Measurements from ENCODE around the gene RASSF4.

The RASSF4 gene

DNA sequence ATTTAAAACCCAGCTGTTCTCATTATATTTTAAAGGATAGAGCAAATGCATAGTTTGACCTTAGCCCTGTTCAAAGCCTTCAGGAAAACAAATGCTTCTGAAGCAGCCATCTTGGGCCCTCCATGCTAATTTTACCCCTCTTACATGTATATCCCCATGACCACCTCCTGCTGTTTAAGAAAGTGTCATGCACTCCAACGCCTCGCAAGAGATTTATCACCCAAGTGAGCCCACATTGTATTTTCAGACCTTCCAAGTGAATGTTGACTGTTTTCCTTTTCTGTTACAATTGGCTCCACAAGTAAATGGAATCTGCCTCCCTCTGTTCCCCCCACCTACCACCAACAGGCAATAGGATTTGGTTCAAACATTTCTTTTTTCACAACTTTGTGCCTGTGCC is 43.2 kb upstream of the RASSF4 start:
- TF ChIP-seq, protein P1, sequence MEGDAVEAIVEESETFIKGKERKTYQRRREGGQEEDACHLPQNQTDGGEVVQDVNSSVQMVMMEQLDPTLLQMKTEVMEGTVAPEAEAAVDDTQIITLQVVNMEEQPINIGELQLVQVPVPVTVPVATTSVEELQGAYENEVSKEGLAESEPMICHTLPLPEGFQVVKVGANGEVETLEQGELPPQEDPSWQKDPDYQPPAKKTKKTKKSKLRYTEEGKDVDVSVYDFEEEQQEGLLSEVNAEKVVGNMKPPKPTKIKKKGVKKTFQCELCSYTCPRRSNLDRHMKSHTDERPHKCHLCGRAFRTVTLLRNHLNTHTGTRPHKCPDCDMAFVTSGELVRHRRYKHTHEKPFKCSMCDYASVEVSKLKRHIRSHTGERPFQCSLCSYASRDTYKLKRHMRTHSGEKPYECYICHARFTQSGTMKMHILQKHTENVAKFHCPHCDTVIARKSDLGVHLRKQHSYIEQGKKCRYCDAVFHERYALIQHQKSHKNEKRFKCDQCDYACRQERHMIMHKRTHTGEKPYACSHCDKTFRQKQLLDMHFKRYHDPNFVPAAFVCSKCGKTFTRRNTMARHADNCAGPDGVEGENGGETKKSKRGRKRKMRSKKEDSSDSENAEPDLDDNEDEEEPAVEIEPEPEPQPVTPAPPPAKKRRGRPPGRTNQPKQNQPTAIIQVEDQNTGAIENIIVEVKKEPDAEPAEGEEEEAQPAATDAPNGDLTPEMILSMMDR (IDR thresholded peaks at IDR 0.05) = no peak

DNA sequence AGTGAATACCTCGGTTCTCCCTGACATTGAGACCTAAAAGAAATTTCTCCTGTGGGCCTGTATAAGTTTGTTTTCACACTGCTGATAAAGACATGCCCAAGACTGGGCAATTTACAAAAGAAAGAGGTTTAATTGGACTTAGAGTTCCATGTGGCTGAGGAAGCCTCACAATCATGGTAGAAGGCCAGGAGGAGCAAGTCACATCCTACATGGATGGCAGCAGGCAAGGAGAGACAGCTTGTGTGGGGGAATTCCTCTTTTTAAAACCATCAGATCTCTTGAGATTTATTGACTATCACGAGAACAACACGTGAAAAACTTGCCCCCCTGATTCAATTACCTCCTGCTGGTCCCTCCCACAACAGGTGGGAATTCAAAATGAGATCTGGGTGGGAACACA is 41.8 kb upstream of the RASSF4 start:
- TF ChIP-seq, protein P1 (IDR thresholded peaks at IDR 0.05) = no peak

DNA sequence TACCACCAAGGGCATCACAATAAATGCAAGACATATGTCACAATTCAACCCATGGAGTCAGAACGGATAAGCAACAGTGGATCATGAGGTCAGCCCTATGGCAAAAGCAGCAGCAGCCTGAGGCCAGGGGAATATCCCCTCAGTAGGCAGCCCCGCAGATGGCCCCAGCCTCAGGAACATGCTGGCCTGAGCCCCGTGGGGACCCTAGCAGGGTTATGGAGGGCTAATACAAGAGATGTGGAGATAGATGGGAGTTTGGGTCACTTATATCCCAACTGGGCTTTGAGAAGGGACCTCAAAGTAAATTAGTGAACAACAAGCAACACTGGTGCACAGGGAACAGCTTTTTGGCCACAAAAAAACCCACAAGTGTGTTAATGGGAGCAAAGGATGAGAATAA is 39.4 kb upstream of the RASSF4 start:
- TF ChIP-seq, protein P1 (IDR thresholded peaks at IDR 0.05) = no peak

DNA sequence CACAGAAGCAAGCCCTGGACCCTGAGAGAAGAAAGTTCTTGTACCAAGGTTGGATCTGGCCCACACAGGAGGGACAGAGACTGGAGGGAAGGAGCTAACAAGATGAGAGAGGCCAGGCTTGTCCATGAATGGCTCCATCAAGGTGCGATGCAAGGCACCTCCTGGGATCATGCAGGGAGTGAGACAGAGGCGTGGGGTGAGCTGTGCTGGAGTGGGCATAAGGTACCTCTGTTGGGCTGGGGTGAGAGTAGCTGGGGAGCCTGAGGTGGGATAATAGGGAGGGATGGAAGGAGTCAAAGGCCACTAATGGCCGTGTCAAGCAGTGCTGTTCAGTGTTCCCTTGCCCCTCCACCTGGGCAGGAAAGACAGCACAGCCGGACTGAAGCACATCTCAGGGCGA is 38.5 kb upstream of the RASSF4 start:
- TF ChIP-seq, protein P1 (IDR thresholded peaks at IDR 0.05) = no peak

DNA sequence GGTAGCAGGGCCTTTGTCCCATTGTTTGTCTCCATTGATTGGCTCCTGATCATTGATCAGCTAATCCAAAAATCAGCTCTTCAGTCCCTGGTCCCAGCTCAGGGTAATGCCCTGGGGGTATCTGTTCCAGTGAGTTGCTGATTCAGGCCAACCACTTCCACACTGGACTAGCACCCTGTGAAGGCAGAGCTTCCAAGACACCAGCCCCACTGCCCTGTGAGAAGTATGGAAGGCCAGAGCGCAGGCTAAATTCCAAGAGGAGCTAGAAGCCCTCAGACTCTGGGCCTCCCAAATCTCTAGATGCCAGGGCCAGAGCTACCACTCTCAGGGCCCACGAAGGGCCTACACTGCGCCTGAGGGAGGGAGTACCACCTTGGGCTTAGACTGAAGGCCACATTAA is 38.1 kb upstream of the RASSF4 start:
- TF ChIP-seq, protein P1 (IDR thresholded peaks at IDR 0.05) = no peak

DNA sequence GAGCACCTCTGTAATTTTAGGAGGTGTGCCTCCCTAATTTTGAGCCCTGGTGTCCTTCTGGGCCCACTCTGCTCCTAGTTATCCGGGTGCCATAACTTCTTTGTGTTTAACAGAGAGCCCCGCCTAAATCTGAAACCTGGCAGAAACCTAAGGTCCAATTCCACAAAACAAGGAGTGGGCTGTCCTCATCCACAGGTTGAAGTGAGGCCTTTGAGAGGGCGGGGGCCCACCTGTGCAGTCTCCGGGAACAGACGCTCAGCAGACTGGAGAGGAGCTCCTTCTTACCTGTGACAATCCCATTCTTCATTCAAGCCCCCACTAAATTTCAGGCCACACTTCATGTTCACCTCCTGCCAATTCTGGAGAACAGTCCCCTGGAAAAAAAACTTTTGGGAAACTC is 37.6 kb upstream of the RASSF4 start:
- TF ChIP-seq, protein P1 (IDR thresholded peaks at IDR 0.05) = no peak

DNA sequence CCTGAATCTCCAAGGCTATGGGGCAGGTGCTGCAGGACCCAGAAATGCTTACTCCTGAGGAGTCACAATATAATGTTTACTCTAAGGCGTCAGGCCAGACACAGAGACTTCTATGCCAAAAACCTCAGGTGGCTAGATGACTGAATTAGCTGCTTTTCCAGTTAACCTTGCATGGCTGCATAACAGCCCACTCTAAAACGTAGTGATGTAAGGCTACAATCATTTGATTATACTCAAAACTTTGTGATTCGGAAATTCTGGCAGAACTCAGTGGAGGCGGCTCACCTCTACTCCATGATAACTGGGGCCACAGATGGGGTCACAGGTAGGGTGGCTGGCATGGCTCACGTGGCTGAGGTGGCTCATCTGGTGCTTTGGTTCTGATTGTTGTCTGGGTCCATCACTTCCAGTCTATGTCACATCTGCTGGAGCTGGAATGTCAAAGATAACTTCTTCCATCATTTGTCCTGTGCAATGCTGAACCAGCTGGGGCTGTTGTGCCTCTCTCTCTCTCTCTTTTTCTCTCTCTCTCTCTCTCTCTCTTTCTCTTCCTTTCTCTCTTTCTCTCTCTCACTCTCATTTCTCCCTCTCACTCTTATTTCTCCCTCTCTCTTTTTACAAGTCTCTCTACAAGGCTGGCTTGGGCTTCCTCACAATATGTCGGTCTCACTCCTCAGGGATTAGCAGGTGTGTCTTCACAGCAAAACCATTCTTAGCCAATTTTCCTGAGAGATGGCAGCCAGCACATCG is 36.6 kb upstream of the RASSF4 start:
- TF ChIP-seq, protein P1 (IDR thresholded peaks at IDR 0.05) = no peak

DNA sequence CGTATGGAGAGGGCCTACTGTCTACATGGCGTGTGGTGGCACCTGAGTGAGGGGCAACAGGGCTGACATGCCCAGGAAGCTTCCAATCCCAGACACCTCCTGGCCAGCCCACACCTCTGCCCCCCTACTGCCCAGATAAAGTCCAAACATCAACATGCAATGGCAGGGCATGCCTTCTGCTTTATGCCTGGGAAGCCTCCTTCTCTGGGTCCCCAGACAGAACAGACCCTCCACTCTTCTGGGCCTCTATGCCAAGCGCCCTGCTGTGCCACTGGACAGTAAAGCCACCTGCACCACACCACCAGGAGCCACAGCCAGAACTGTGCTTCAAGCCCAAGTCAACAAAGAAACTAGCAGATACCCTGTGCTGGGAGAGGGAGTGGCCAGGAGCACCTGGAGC is 36.0 kb upstream of the RASSF4 start:
- TF ChIP-seq, protein P1 (IDR thresholded peaks at IDR 0.05) = no peak
